MM.1S (cell line): Measurements from ENCODE around the gene RFK.

ENCODE experiments used
- DNase-seq: peaks from one replicate; pipeline ENCODE4 v3.0.0-alpha.2; 2015
- H2AFZ ChIP-seq: fragments of 300-600 bp; sonication (generic); 2 replicates; pipeline ENCODE4 v1.6.0; 2016; ENCODE audit warnings: antibody characterized with exemption, low read length
- H3F3A ChIP-seq: fragments of 300-600 bp; sonication (generic); 2 replicates; pipeline ENCODE4 v1.6.1; 2016; ENCODE audit warnings: mild to moderate bottlenecking, antibody characterized with exemption, low read length, moderate library complexity, mixed read lengths; ENCODE audit not compliant: insufficient read depth
- H3K27ac ChIP-seq: fragments of 300-600 bp; sonication (generic); 2 replicates; pipeline ENCODE4 v1.5.1; 2016; ENCODE audit warnings: mild to moderate bottlenecking, low read length
- H3K27me3 ChIP-seq: fragments of 300-600 bp; sonication (generic); replicated peaks from 2 replicates; pipeline ENCODE4 v1.6.0; 2016; ENCODE audit warnings: low read length; ENCODE audit not compliant: insufficient read depth
- H3K36me3 ChIP-seq: fragments of 300-600 bp; sonication (generic); replicated peaks from 2 replicates; pipeline ENCODE4 v1.6.1; 2016; ENCODE audit warnings: mild to moderate bottlenecking, low read length, mixed read lengths; ENCODE audit not compliant: insufficient read depth
- H3K4me1 ChIP-seq: fragments of 300-600 bp; sonication (generic); 2 replicates; pipeline ENCODE4 v1.6.1; 2016; ENCODE audit warnings: low read length, mixed read lengths
- H3K4me2 ChIP-seq: fragments of 300-600 bp; sonication (generic); 2 replicates; pipeline ENCODE4 v1.6.0; 2016; ENCODE audit warnings: low read depth, low read length
- H3K4me3 ChIP-seq: fragments of 300-600 bp; sonication (generic); 2 replicates; pipeline ENCODE4 v1.5.1; 2016; ENCODE audit warnings: low read length, mixed read lengths
- H3K79me2 ChIP-seq: fragments of 300-600 bp; sonication (generic); 2 replicates; pipeline ENCODE4 v1.6.1; 2016; ENCODE audit warnings: mixed run types, low read length, mixed read lengths
- H3K9ac ChIP-seq: fragments of 300-600 bp; sonication (generic); 2 replicates; pipeline ENCODE4 v1.6.1; 2016; ENCODE audit warnings: low read length, mixed read lengths
- H3K9me2 ChIP-seq: fragments of 300-600 bp; sonication (generic); replicated peaks from 2 replicates; pipeline ENCODE4 v1.6.1; 2016; ENCODE audit warnings: mild to moderate bottlenecking, low read length, mixed read lengths; ENCODE audit not compliant: insufficient read depth
- H3K9me3 ChIP-seq: fragments of 300-600 bp; sonication (generic); replicated peaks from 2 replicates; pipeline ENCODE4 v1.6.1; 2016; ENCODE audit warnings: mild to moderate bottlenecking, low read length, mixed read lengths; ENCODE audit not compliant: insufficient read depth
- H4K20me1 ChIP-seq: fragments of 300-600 bp; sonication (generic); 2 replicates; pipeline ENCODE4 v1.6.1; 2016; ENCODE audit warnings: mild to moderate bottlenecking, low read length, moderate library complexity, mixed read lengths; ENCODE audit not compliant: insufficient read depth
- EZH2 ChIP-seq: fragments of 300-600 bp; sonication (generic); optimal IDR thresholded peaks from 2 replicates; pipeline ENCODE3; 2017; ENCODE audit warnings: low read depth, mild to moderate bottlenecking, antibody characterized with exemption, low read length, mixed read lengths
- EZH2phosphoT487 ChIP-seq: fragments of 300-600 bp; sonication (generic); IDR thresholded peaks from 2 replicates; pipeline ENCODE4 v1.6.1; 2018; ENCODE audit warnings: antibody characterized with exemption, low read length
- TF ChIP-seq, protein P1 (sequence below): fragments of 300-600 bp; sonication (generic); IDR thresholded peaks from 2 replicates; pipeline ENCODE4 v1.5.1; 2016; ENCODE audit warnings: antibody characterized with exemption, low read length, mixed read lengths

Gene RFK

DNA sequence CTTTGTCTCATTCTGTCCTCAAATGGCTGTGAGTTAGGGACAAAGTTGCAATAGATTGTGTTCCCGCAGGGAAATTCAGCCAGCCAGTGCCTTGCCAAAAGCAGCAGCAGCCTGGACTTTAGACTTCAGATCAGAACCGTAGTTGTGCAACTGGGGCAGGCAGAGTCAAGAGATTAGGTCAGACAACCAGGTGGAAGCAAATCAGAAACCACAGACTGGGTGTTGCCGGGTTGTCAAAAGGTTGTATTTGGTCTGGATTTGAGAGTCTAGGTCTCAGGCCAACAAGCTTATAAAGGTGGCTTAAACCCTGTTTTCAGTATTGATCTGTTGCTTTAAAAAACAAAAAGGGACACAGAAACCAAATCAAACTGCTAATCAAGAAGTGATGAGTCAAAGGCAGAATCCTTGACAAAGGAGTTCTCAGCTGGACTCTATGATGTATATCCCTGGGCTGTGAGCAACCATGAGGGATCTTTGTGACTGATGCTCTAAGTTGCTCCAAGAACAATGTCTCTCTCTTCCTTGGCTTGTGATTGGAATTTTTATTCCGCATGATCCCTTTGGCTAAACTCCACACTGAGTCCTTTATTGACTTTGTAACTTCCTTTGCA, 20.9 kb downstream of the RFK start:
- H3K4me2 ChIP-seq = no peak overlapping the region
- no peak for DNase-seq
- no peak overlapping the region for H2AFZ ChIP-seq
- no peaks in the 10 kb centered on the region for H3K9me2 ChIP-seq
- no peaks in the 10 kb centered on the region for H3K79me2 ChIP-seq
- H3K27me3 ChIP-seq = no peaks in the 10 kb centered on the region
- no peak overlapping the region for H3K9ac ChIP-seq
- no peak overlapping the region for H3K27ac ChIP-seq
- no peaks in the 10 kb centered on the region for H3F3A ChIP-seq
- TF ChIP-seq, protein P1, sequence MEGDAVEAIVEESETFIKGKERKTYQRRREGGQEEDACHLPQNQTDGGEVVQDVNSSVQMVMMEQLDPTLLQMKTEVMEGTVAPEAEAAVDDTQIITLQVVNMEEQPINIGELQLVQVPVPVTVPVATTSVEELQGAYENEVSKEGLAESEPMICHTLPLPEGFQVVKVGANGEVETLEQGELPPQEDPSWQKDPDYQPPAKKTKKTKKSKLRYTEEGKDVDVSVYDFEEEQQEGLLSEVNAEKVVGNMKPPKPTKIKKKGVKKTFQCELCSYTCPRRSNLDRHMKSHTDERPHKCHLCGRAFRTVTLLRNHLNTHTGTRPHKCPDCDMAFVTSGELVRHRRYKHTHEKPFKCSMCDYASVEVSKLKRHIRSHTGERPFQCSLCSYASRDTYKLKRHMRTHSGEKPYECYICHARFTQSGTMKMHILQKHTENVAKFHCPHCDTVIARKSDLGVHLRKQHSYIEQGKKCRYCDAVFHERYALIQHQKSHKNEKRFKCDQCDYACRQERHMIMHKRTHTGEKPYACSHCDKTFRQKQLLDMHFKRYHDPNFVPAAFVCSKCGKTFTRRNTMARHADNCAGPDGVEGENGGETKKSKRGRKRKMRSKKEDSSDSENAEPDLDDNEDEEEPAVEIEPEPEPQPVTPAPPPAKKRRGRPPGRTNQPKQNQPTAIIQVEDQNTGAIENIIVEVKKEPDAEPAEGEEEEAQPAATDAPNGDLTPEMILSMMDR = no peak
- TF ChIP-seq EZH2phosphoT487 = no peak
- TF ChIP-seq EZH2 = no peak
- H4K20me1 ChIP-seq = no peaks in the 10 kb centered on the region
- H3K4me1 ChIP-seq = no peaks in the 10 kb centered on the region
- H3K9me3 ChIP-seq = no peaks in the 10 kb centered on the region
- H3K36me3 ChIP-seq = no peaks in the 10 kb centered on the region
- no peak overlapping the region for H3K4me3 ChIP-seq

DNA sequence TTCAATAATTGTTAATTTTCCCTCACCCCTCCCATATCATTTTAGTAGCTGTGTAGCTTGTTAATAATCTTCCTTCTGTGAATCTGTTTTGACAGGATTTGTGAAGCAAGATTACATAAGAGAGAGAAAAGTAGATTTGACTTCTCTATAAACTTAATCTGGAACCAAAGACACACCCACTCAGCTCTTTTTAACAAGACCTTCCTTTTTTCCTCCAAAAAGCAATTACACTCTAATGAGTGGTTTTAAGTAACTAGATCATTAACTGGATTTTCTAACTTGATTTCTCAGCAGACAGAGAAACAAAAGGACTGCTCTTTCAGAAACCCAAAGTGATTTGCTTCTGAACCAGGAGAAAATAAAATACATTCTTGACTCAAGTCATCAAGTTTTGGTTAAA, 21.9 kb downstream of the RFK start:
- Histone ChIP-seq H2AFZ (no peak overlapping the region), H3K9me2 (no peaks in the 10 kb centered on the region), H3K4me3 (no peak overlapping the region), H3K4me2 (no peak overlapping the region), H3K27ac (no peak overlapping the region), H3F3A (no peaks in the 10 kb centered on the region), H3K27me3 (no peaks in the 10 kb centered on the region), H4K20me1 (no peaks in the 10 kb centered on the region), H3K79me2 (no peaks in the 10 kb centered on the region), H3K9ac (no peak overlapping the region), H3K9me3 (no peaks in the 10 kb centered on the region), H3K36me3 (no peaks in the 10 kb centered on the region), H3K4me1 (no peaks in the 10 kb centered on the region)
- TF ChIP-seq, protein P1 = no peak
- no peak for TF ChIP-seq EZH2
- TF ChIP-seq EZH2phosphoT487 = no peak
- no peak for DNase-seq

DNA sequence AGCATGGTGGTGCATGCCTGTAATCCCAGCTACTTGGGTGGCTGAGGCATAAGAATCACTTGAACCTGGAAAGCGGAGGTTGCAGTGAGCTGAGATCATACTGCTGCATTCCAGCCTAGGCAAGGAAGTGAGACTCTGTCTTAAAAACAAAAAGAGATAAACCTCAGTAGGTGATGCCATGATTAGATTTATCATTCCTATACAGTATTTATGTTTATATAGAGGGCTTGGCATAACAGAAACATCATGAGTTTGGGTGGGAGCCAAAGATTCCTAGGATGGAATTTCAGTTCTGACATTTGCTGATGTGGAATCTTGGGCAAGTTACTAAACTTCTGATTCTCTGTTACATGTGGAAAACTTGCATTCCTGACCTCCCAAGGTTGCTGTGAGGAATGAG, 22.3 kb downstream of the RFK start:
- DNase-seq = no peak
- no peaks in the 10 kb centered on the region for H3K9me3 ChIP-seq
- no peak overlapping the region for H2AFZ ChIP-seq
- no peaks in the 10 kb centered on the region for H3K4me1 ChIP-seq
- no peaks in the 10 kb centered on the region for H4K20me1 ChIP-seq
- H3K4me3 ChIP-seq = no peak overlapping the region
- no peaks in the 10 kb centered on the region for H3K36me3 ChIP-seq
- TF ChIP-seq EZH2 = no peak
- TF ChIP-seq, protein P1 = no peak
- no peak for TF ChIP-seq EZH2phosphoT487
- H3K4me2 ChIP-seq = no peak overlapping the region
- no peaks in the 10 kb centered on the region for H3K9me2 ChIP-seq
- H3K27ac ChIP-seq = no peak overlapping the region
- H3K9ac ChIP-seq = no peak overlapping the region
- no peaks in the 10 kb centered on the region for H3K79me2 ChIP-seq
- H3K27me3 ChIP-seq = no peaks in the 10 kb centered on the region
- no peaks in the 10 kb centered on the region for H3F3A ChIP-seq
